ENCODE results near the gene SMARCB1. TPM values are rescaled to one million over a fixed set of nuclear protein-coding genes. Genes with fewer than 3 reads are reported as not detected.
A peak's percentile ranks its signal among the peaks of the same experiment; 100 is the strongest.
"Not testable (repeated sequence)": the region's sequence is repeated elsewhere in the genome, so short reads cannot be mapped to it uniquely, and the experiment has no call there.

Gene SMARCB1
- polyA plus RNA-seq, 5 donors, result 142 to 157 (median 143) TPM

- no peak for DNase-seq
These were observed 58.7 kb downstream of the SMARCB1 start for GRCh38 chr22:23845265-23846080.

- DNase-seq, result no peak
These were observed 59.3 kb downstream of the SMARCB1 start for GRCh38 chr22:23846081-23846469.

DNA sequence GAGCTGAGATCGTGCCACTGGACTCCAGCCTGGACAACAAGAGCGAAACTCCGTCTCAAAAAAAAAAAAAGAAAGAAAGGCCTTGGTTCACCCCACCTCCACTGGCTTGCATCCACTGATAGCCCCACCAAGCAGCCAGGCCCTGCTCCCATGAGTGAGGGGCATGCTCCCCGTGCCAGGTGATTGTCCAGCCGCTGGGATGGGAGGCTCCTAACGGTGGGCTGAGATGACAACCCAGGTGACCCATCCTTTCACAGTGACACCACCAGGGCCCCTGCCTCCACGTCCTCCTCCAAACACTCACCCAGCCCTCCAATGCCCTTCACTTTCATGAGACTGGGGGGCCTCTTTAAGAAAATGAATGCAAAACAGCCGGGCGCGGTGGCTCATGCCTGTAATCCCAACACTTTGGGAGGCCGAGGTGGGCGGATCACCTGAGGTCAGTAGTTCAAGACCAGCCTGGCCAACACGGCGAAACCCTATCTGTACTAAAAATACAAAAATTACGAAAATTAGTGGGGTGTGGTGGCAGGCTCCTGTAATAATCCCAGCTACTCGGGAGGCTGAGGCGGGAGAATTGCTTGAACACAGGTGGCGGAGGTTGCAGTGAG, 60.6 kb downstream of the SMARCB1 start:
- DNase-seq, result no peak

DNA sequence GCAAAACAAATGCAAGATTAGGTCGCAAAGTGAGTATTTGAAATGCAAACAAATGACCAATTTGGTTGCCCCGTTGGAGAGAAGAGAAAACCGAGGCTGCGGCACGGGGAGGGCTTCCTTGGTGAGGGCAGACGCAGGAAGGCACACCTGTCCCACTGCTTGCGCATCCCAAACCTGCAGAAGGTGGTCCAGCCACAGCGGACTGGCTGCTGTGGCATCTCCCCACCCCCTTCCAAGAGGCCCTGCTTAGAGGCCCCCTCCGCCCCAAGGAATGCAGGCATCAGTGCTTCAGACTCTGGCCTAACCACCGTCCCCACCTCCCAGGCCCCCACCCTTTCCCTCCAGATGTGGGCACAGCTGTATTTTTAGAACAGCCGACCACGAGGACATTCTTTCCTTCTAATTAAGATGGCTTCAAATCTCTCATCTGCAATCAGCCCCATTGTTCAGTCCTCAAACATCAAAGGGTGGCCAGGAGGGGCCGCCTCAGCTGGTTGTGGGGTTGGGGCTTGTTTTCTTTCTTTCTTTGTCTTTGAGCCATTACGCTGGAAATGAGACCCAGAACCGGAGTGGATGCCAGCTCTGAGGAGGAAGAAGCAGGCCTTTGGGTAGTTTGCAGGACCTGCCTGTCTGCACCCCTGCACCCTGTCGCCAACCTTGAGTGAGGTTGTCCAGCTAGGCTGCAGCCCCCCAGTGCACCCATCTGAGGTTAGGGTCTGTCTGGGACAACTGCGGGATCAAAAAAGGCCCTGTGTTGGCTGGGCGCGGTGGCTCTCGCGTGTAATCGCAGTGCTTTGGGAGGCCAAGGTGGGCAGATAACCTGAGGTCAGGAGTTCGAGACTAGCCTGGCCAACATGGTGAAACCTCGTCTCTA, 61.5 kb downstream of the SMARCB1 start:
- no peak for DNase-seq

- peak; percentile 70 for DNase-seq
These were observed 62.5 kb downstream of the SMARCB1 start for GRCh38 chr22:23849009-23850006.

DNA sequence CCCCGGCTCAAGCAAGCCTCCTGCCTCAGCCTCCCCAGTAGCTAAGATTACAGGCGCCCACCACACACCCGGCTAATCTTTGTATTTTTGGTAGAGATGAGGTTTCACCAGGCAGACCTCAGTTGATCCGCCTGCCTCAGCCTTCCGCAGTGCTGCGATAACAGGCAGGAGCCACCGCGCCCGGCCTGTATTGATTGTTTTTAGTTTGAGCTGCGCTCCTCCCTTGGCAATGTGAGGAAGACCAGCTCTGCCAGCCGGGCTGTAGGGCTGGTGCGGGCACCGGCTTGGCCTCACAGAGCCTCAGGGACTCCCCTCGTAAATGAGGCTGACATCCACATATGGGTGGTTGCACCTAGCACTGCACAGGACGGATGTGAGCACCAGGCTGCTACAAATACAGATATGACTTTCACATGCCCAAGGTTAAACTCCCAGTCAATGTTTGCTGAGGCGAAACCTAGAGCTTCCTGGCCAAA, 63.4 kb downstream of the SMARCB1 start:
- no peak for DNase-seq

- peak in 1 of 2 donors; percentile 33 for DNase-seq
These were observed 70.2 kb downstream of the SMARCB1 start for GRCh38 chr22:23856721-23857605.

DNA sequence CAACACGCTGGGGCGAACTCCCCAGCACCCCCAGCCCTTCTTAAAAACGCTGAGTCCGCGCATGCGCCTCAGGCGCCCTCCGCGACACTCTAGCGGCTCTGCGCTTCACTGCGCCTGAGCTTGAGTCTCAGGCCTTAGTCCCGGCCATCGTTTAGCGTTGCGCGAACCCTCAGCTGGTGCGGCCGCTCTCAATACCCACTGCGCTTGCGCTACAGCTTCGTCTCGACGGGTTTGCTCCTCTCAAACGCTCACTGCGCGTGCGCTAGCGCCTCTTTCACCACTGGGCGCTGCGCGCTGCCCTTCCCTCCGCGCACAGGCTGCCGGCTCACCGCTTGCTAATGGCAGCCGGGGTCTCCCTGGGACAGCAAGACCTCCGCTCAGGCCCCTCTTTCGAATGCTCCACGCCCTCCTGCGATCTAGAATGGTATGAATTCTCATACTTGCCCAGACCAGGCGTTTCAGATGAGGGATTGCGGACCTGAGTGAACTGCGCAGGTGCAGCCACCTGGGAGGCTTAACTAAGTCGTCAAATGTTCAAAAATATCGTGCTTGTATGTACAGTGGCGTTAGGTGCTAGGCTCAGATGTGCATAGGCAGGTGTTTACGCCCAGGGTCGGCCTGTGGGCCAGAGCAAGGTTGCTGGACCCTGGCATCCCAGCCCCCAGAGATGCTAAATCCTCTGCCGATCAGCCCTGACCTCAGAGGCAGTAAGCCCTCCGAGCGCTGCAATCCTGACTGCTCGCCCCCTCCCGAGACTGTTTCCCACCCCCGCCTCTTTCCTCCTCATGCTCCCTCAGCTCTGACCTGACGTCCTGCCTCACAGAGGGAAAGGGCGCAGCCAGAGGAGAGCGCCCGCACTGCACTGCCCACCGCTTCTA, 71.1 kb downstream of the SMARCB1 start, which contains the start of gene SLC2A11:
Gene SLC2A11 (plus strand): TSS at position 270 of the 878 bp plus-strand sequence. CDS start 125 bp downstream, at position 395.
- DNase-seq, result peak; percentile 97 to 98

DNA sequence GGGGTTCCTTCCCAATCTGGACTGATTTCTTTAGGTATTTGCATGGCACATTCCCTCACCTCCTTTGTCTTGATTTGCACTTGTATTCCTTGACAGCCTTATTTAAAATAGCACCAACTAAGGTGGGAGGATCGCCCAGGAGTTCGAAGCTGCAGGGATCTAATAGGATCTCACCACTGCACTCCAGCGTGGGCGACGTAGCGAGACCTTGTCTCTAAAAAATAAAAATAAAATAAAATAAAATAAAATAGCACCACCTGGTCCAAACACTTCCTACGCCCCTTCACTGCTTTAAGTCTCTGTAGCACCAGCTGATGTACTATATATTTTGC, 71.7 kb downstream of the SMARCB1 start:
- DNase-seq, result no peak

GRCh38 chr22:23859201-23859600, 72.4 kb downstream of the SMARCB1 start:
- DNase-seq, result no peak

GRCh38 chr22:23860187-23860586, 73.4 kb downstream of the SMARCB1 start:
- not testable (repeated sequence) for DNase-seq

- no peak for DNase-seq
These were observed 75.3 kb downstream of the SMARCB1 start for GRCh38 chr22:23862103-23862502.

DNA sequence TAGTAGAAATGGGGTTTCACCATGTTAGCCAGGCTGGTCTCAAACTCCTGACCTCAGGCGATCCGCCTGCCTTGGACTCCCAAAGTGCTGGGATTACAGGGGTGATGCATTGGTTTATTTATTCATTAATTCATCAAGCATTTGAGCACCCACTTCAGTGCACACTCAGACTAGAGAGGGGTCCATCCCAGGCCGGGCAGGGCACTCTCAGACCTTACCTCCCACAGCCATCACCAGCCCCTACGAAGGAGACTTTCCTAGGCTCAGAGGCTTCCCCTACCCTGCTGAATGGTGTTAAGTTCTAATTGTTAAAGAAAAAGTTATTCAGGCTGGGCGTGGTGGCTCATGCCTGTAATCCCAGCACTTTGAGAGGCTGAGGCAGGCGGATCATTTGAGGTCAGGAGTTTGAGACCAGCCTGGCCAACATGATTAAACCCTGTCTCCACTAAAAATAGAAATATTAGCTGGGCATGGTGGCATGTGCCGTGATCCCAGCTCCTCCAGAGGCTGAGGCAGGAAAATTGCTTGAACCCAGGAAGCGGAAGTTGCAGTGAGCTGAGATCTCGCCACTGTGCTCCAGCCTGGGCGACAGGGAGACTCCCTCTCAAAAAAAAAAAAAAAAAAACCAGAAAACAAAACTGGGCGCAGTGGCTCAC, 77.9 kb downstream of the SMARCB1 start:
- DNase-seq, result not testable (repeated sequence)

GRCh38 chr22:23868580-23868979, 81.8 kb downstream of the SMARCB1 start:
- DNase-seq, result no peak

DNA sequence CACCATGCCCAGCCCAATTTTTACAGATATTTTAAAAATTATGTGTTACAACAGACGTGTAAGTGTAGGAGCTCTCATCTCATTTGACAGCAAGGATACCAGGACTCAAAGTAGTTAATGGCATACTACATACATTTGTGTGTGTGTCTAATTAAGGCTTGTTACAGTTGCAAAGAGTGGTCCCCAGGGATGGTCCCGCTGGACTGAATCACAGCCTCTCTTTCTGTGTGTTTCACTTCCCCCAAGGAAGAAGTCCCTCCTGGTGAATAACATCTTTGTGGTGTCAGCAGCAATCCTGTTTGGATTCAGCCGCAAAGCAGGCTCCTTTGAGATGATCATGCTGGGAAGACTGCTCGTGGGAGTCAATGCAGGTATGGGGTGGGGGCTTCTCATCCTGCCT, 88.1 kb downstream of the SMARCB1 start:
- no peak for DNase-seq

- no peak for DNase-seq
These were observed 89.0 kb downstream of the SMARCB1 start for GRCh38 chr22:23875801-23876200.

DNA sequence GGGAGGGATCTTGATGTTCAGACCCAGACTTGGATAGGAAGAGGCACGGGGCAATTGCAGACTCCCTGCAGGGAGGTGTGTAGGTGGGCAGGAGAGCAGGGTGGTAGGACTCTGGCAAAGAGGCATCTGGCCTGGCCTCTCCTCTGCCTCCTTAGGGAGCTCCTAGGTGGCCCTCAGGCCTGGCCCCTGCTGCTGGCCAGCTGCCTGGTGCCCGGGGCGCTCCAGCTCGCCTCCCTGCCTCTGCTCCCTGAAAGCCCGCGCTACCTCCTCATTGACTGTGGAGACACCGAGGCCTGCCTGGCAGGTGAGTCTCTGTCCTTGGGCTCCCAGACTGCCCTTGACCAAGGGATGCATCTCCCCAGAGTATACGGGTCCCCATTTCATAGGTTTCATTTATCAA, 90.8 kb downstream of the SMARCB1 start:
- no peak for DNase-seq

DNA sequence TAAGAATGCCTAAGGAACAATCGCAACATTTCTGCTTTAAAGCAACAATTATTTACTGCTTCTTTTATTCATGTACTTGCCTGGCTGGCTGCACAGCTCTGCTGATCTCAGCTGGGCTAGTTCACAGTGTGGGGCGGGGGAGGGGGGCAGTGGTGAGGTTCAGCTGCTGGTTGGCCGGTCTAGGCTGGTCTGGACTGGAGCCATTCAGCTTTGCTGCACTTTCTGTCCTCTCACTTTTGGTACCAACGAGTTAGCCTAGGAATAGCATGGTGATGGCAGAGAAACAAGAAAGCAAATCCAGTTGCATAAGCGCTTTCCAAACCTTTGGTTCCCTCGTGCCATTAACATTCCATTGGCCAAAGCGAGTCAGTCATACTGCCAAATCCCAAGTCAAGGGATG, 91.5 kb downstream of the SMARCB1 start:
- no peak for DNase-seq
